ENCODE results near the gene S100PBP. TPM values are rescaled to one million over a fixed set of nuclear protein-coding genes. Genes with fewer than 3 reads are reported as not detected.
A peak's percentile ranks its signal among the peaks of the same experiment; 100 is the strongest.

The S100PBP gene
- total RNA-seq, 1 donor from 2014 or later, result 68.8 TPM

- peak; percentile 78 for DNase-seq
Measured at GRCh38 chr1:32871364-32872191, 54.1 kb downstream of the S100PBP start.

GRCh38 chr1:32872192-32872460 lies 54.7 kb downstream of the S100PBP start:
- no peak for DNase-seq

- no peak for DNase-seq
Measured at GRCh38 chr1:32873484-32873883, 56.0 kb downstream of the S100PBP start.

GRCh38 chr1:32874860-32875752 lies 57.7 kb downstream of the S100PBP start:
- DNase-seq, result no peak

- DNase-seq, result peak; percentile 42
Measured at GRCh38 chr1:32876341-32877210, 59.1 kb downstream of the S100PBP start.

- DNase-seq, result peak; percentile 47
Measured at GRCh38 chr1:32877211-32878110, 60.0 kb downstream of the S100PBP start.

GRCh38 chr1:32878183-32878582 lies 60.7 kb downstream of the S100PBP start:
- DNase-seq, result no peak

- no peak for DNase-seq
Measured at GRCh38 chr1:32878637-32879041, 61.2 kb downstream of the S100PBP start.

- DNase-seq, result no peak
Measured at GRCh38 chr1:32881291-32881690, 63.8 kb downstream of the S100PBP start.

GRCh38 chr1:32881871-32882850 lies 64.7 kb downstream of the S100PBP start:
- DNase-seq, result peak; percentile 19

GRCh38 chr1:32883338-32884031 lies 66.0 kb downstream of the S100PBP start:
- DNase-seq, result no peak

- DNase-seq, result no peak
Measured at GRCh38 chr1:32884032-32884372, 66.5 kb downstream of the S100PBP start.

- DNase-seq, result no peak
Measured at GRCh38 chr1:32884726-32885125, 67.3 kb downstream of the S100PBP start.

- no peak for DNase-seq
Measured at GRCh38 chr1:32885676-32886003, 68.2 kb downstream of the S100PBP start.

- peak; percentile 82 for DNase-seq
Measured at GRCh38 chr1:32886004-32886827, 68.8 kb downstream of the S100PBP start, which contains the start of gene HPCA. Gene HPCA, plus strand, starts transcription at chr1:32886491. Its CDS starts 2,408 bp downstream, at chr1:32888899.

- no peak for DNase-seq
Measured at GRCh38 chr1:32886828-32887414, 69.5 kb downstream of the S100PBP start.

GRCh38 chr1:32887623-32888022 lies 70.2 kb downstream of the S100PBP start:
- no peak for DNase-seq

GRCh38 chr1:32888134-32888533 lies 70.7 kb downstream of the S100PBP start:
- DNase-seq, result no peak

All from tongue (tissue), 2 donors.